Left ventricle myocardium inferior (tissue), 1 donor: ENCODE results near the gene CRHR2. TPM values are rescaled to one million over a fixed set of nuclear protein-coding genes. Genes with fewer than 3 reads are reported as not detected.

ENCODE experiments used
- DNase-seq: peaks from one replicate; pipeline ENCODE4 v3.0.0-alpha.2; 2020
- H3K27ac ChIP-seq: fragments of 200-600 bp; replicated peaks from 2 replicates; pipeline ENCODE4 v1.8.0; 2021
- H3K27me3 ChIP-seq: fragments of 200-600 bp; 2 replicates; pipeline ENCODE4 v1.8.0; 2021; ENCODE audit warnings: low read depth
- H3K36me3 ChIP-seq: fragments of 200-600 bp; 2 replicates; pipeline ENCODE4 v1.8.0; 2021
- H3K4me1 ChIP-seq: fragments of 200-600 bp; 2 replicates; pipeline ENCODE4 v1.8.0; 2021
- H3K4me3 ChIP-seq: fragments of 200-600 bp; 2 replicates; pipeline ENCODE4 v1.8.0; 2021; ENCODE audit warnings: mild to moderate bottlenecking, moderate library complexity
- H3K9me3 ChIP-seq: fragments of 200-600 bp; replicated peaks from 2 replicates; pipeline ENCODE4 v1.8.0; 2021
- intact Hi-C: fragments of 100-400 bp; cut with micrococcal nuclease; formaldehyde crosslinking; loops from one replicate; pipeline ENCODE4 v1.11.0; 2022
- total RNA-seq: library from RNA; stranded (reverse); fragmentation: NEBNext Ultra II Directional; extraction: Animal tissue kit (Norgen Biotek cat#: 25700); gene quantifications from one replicate; pipeline ENCODE4 v1.2.1, GENCODE V29; 2021
- TF ChIP-seq, protein P1 (sequence below): fragments of 200-600 bp; IDR thresholded peaks from 2 replicates; pipeline ENCODE4 v1.8.0; 2021; ENCODE audit warnings: antibody characterized with exemption, mild to moderate bottlenecking, borderline replicate concordance
- donor health status: DM: no; HTN: yes; CAD: no; lungs with severe emphysema.

The CRHR2 gene
- total RNA-seq, 1 donor from 2014 or later: 0.19 TPM

GRCh38 chr7:30671793-30672465 lies 10.3 kb downstream of the CRHR2 start:
- intact Hi-C loops: no loop called here
- H3K36me3 ChIP-seq: no peaks in the 10 kb centered on the region
- TF ChIP-seq, protein P1, sequence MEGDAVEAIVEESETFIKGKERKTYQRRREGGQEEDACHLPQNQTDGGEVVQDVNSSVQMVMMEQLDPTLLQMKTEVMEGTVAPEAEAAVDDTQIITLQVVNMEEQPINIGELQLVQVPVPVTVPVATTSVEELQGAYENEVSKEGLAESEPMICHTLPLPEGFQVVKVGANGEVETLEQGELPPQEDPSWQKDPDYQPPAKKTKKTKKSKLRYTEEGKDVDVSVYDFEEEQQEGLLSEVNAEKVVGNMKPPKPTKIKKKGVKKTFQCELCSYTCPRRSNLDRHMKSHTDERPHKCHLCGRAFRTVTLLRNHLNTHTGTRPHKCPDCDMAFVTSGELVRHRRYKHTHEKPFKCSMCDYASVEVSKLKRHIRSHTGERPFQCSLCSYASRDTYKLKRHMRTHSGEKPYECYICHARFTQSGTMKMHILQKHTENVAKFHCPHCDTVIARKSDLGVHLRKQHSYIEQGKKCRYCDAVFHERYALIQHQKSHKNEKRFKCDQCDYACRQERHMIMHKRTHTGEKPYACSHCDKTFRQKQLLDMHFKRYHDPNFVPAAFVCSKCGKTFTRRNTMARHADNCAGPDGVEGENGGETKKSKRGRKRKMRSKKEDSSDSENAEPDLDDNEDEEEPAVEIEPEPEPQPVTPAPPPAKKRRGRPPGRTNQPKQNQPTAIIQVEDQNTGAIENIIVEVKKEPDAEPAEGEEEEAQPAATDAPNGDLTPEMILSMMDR: no peak
- H3K9me3 ChIP-seq: no peaks in the 10 kb centered on the region
- H3K27ac ChIP-seq: no peak overlapping the region
- peak; percentile 35 for DNase-seq
- H3K4me1 ChIP-seq: no peaks in the 10 kb centered on the region
- no peak overlapping the region for H3K4me3 ChIP-seq
- peaks cover 33% of the 10 kb centered on the region for H3K27me3 ChIP-seq

GRCh38 chr7:30668102-30668501 lies 14.2 kb downstream of the CRHR2 start:
- Histone ChIP-seq H3K4me1 (no peaks in the 10 kb centered on the region), H3K9me3 (no peaks in the 10 kb centered on the region), H3K27ac (no peak overlapping the region), H3K36me3 (no peaks in the 10 kb centered on the region), H3K27me3 (peaks cover 37% of the 10 kb centered on the region), H3K4me3 (no peak overlapping the region)
- DNase-seq: no peak
- intact Hi-C loops: no loop called here
- TF ChIP-seq, protein P1: no peak

DNA sequence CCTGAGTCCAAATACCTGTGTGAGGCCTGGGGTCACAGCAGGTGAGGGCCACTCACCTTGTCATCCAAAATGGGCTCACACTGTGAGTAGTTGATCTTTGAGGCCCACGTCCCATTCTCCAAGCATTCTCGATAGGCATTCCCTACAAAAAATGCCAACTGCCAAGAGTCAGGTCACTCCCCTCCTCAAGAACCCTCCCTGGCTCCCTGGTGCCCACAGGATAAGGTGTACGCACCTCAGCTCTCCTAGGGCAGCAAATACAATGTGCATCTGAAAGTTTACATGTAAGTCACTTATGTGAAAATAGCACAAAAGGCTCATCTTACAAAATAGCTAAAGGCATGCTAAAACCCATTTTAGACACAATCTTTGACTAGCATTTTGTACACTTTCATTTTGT lies 15.1 kb downstream of the CRHR2 start:
- H3K9me3 ChIP-seq: no peaks in the 10 kb centered on the region
- intact Hi-C loops: no loop called here
- no peak overlapping the region for H3K27ac ChIP-seq
- H3K36me3 ChIP-seq: no peaks in the 10 kb centered on the region
- peaks cover 37% of the 10 kb centered on the region for H3K27me3 ChIP-seq
- DNase-seq: no peak
- TF ChIP-seq, protein P1: no peak
- no peak overlapping the region for H3K4me3 ChIP-seq
- no peaks in the 10 kb centered on the region for H3K4me1 ChIP-seq

- TF ChIP-seq, protein P1: no peak
- H3K9me3 ChIP-seq: no peaks in the 10 kb centered on the region
- no peak for DNase-seq
These were observed 16.8 kb downstream of the CRHR2 start for GRCh38 chr7:30665449-30665848.

GRCh38 chr7:30665043-30665442 lies 17.2 kb downstream of the CRHR2 start:
- no peak overlapping the region for H3K27ac ChIP-seq
- no peaks in the 10 kb centered on the region for H3K4me1 ChIP-seq
- intact Hi-C loops: no loop called here
- TF ChIP-seq, protein P1: no peak
- peaks cover 37% of the 10 kb centered on the region for H3K27me3 ChIP-seq
- DNase-seq: no peak
- no peaks in the 10 kb centered on the region for H3K36me3 ChIP-seq
- no peak overlapping the region for H3K4me3 ChIP-seq
- H3K9me3 ChIP-seq: no peaks in the 10 kb centered on the region

More at GRCh38 chr7:30665449-30665848, 16.8 kb downstream of the CRHR2 start:
- Histone ChIP-seq H3K27me3 (peaks cover 37% of the 10 kb centered on the region), H3K27ac (no peak overlapping the region), H3K4me1 (no peaks in the 10 kb centered on the region), H3K4me3 (no peak overlapping the region), H3K36me3 (no peaks in the 10 kb centered on the region)
- intact Hi-C loops: no loop called here
